ENCODE measurements around the gene UTP25. TPM values are rescaled to one million over a fixed set of nuclear protein-coding genes. Genes with fewer than 3 reads are reported as not detected.

Gene UTP25
- total RNA-seq, 4 donors from 2014 or later: 3.9 to 4.6 (median 4.2) TPM

DNA sequence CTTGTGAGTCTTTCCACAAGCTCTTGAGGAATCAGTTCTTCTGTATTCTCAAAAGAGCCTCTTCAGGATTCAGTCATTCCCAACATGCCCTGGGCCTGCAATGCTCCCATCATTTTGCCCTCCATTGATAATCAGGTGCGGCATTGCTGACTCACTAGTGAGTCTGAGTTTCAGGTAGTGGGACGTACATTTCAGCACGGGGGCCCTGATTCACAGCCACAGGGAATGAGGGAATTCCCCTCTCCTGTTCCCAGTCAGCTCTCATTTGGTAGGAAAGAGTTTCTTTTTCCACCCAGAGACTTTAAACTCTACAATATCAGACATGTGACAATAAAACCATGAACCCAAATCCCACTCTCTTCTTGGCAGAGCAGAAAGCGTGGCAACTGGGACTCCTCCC is 18.2 kb upstream of the UTP25 start:
- DNase-seq: no peak
- intact Hi-C loops (cut with DNase I; ENCODE audit: low total_unique reads): no loop called here

DNA sequence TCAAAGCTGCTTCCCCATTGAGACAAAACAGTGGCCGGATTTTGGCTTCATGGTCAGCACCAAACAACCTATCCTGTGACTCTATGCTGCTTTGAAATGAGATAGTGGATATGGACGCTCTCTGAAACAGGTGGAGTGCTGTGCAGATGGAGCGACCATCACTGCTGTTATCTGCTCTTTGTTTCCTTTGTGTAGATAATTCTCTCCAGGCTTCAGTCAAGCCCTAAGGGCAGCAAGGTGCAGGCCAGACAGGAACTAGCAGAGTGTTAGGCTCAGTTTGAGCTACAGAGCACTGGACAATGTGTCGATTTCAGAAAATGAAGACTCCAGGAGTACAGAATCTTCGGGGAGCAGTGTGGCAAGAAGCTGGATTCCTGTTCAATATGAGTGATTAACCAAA is 17.0 kb upstream of the UTP25 start:
- no peak for DNase-seq
- H3K27me3 ChIP-seq: peaks cover 4 to 7% (median 6%) of the 10 kb centered on the region in 3 donors
- H3K27ac ChIP-seq: no peak overlapping the region
- no peak overlapping the region for H3K4me3 ChIP-seq
- TF ChIP-seq POLR2A (IDR thresholded peaks at IDR 0.05): no peak
- intact Hi-C loops (cut with DNase I; ENCODE audit: low total_unique reads) (no loop called here), in situ Hi-C loops (cut with MboI; ENCODE audit: low sequenced_read_pairs in 4 of 4) (no loop called here)
- no peak for ATAC-seq
- no peaks in the 10 kb centered on the region for H3K36me3 ChIP-seq
- H3K9me3 ChIP-seq: no peaks in the 10 kb centered on the region
- no peaks in the 10 kb centered on the region for H3K4me1 ChIP-seq

More for the DNA sequence above, 18.2 kb upstream of the UTP25 start:
- Histone ChIP-seq H3K27ac (no peak overlapping the region), H3K4me3 (no peak overlapping the region), H3K4me1 (no peaks in the 10 kb centered on the region), H3K9me3 (no peaks in the 10 kb centered on the region), H3K36me3 (no peaks in the 10 kb centered on the region), H3K27me3 (peaks cover 10 to 11% (median 11%) of the 10 kb centered on the region in 3 donors)
- ATAC-seq: no peak
- TF ChIP-seq, protein P1, sequence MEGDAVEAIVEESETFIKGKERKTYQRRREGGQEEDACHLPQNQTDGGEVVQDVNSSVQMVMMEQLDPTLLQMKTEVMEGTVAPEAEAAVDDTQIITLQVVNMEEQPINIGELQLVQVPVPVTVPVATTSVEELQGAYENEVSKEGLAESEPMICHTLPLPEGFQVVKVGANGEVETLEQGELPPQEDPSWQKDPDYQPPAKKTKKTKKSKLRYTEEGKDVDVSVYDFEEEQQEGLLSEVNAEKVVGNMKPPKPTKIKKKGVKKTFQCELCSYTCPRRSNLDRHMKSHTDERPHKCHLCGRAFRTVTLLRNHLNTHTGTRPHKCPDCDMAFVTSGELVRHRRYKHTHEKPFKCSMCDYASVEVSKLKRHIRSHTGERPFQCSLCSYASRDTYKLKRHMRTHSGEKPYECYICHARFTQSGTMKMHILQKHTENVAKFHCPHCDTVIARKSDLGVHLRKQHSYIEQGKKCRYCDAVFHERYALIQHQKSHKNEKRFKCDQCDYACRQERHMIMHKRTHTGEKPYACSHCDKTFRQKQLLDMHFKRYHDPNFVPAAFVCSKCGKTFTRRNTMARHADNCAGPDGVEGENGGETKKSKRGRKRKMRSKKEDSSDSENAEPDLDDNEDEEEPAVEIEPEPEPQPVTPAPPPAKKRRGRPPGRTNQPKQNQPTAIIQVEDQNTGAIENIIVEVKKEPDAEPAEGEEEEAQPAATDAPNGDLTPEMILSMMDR (IDR thresholded peaks at IDR 0.05 in 4 of 5, conservative IDR thresholded peaks at IDR 0.05 in 1 of 5): no peak
- TF ChIP-seq POLR2A (IDR thresholded peaks at IDR 0.05): no peak
- in situ Hi-C loops (cut with MboI; ENCODE audit: low sequenced_read_pairs in 4 of 4): no loop called here

DNA sequence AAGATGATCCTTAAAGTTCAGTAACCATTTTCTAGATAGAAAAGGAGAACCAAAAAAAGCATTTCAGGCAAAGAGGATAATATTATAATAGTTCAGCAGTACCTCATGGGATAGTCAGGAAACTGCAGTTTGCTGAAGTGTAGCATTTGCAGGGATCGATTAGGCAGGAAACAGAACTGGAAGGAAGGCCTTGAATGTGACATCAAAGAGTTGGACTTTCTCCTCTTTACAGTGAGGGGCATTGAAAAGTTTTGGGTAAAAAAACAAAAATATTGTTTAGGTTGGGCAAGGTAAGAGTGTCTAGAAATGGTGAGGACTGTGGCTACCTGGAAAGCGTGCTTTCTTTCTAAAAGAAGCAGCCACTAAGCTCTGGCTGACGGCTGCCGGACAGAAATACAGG is 13.9 kb upstream of the UTP25 start:
- no peak for ATAC-seq
- no peak for DNase-seq
- no peak overlapping the region for H3K27ac ChIP-seq
- TF ChIP-seq POLR2A (IDR thresholded peaks at IDR 0.05): no peak
- TF ChIP-seq, protein P1 (IDR thresholded peaks at IDR 0.05 in 4 of 5, conservative IDR thresholded peaks at IDR 0.05 in 1 of 5): no peak
- H3K36me3 ChIP-seq: no peaks in the 10 kb centered on the region
- no peaks in the 10 kb centered on the region for H3K4me1 ChIP-seq
- no peaks in the 10 kb centered on the region for H3K9me3 ChIP-seq
- peaks cover 0 to 7% (median 0%) of the 10 kb centered on the region in 3 donors for H3K27me3 ChIP-seq
- H3K4me3 ChIP-seq: no peak overlapping the region
- intact Hi-C loops (cut with DNase I; ENCODE audit: low total_unique reads): no loop called here
- in situ Hi-C loops (cut with MboI; ENCODE audit: low sequenced_read_pairs in 4 of 4): no loop called here

GRCh38 chr1:209815490-209815889 is 12.3 kb upstream of the UTP25 start:
- H3K36me3 ChIP-seq: no peaks in the 10 kb centered on the region
- intact Hi-C loops (cut with DNase I; ENCODE audit: low total_unique reads) (no loop called here), in situ Hi-C loops (cut with MboI; ENCODE audit: low sequenced_read_pairs in 4 of 4) (no loop called here)
- peaks cover 0 to 7% (median 0%) of the 10 kb centered on the region in 3 donors for H3K27me3 ChIP-seq
- no peak overlapping the region for H3K27ac ChIP-seq
- ATAC-seq: no peak
- no peak for DNase-seq
- no peak for TF ChIP-seq POLR2A (IDR thresholded peaks at IDR 0.05)
- TF ChIP-seq, protein P1 (IDR thresholded peaks at IDR 0.05 in 4 of 5, conservative IDR thresholded peaks at IDR 0.05 in 1 of 5): no peak
- no peak overlapping the region for H3K4me3 ChIP-seq
- H3K4me1 ChIP-seq: no peaks in the 10 kb centered on the region
- no peaks in the 10 kb centered on the region for H3K9me3 ChIP-seq

GRCh38 chr1:209815931-209816341 is 11.8 kb upstream of the UTP25 start:
- H3K4me1 ChIP-seq: no peaks in the 10 kb centered on the region
- DNase-seq (no peak), ATAC-seq (no peak)
- no peaks in the 10 kb centered on the region for H3K9me3 ChIP-seq
- H3K4me3 ChIP-seq: no peak overlapping the region
- in situ Hi-C loops (cut with MboI; ENCODE audit: low sequenced_read_pairs in 4 of 4) (no loop called here), intact Hi-C loops (cut with DNase I; ENCODE audit: low total_unique reads) (no loop called here)
- peaks cover 0 to 7% (median 3%) of the 10 kb centered on the region in 3 donors for H3K27me3 ChIP-seq
- no peaks in the 10 kb centered on the region for H3K36me3 ChIP-seq
- TF ChIP-seq, protein P1 (IDR thresholded peaks at IDR 0.05 in 4 of 5, conservative IDR thresholded peaks at IDR 0.05 in 1 of 5): no peak
- no peak for TF ChIP-seq POLR2A (IDR thresholded peaks at IDR 0.05)
- H3K27ac ChIP-seq: no peak overlapping the region
